Non-pigmented ciliary epithelial cell (primary cell): Measurements from ENCODE around the gene SF3A1.

Experiments
- DNase-seq: peaks from one replicate; pipeline ENCODE4 v3.0.0-alpha.2; 2010; ENCODE audit warnings: low read depth

Gene SF3A1

GRCh38 chr22:30305519-30305905, 51.2 kb downstream of the SF3A1 start:
- DNase-seq = no peak

GRCh38 chr22:30304495-30305244, 52.0 kb downstream of the SF3A1 start:
- DNase-seq = no peak

GRCh38 chr22:30302810-30303138, 53.9 kb downstream of the SF3A1 start:
- no peak for DNase-seq

GRCh38 chr22:30301995-30302809, 54.5 kb downstream of the SF3A1 start:
- no peak for DNase-seq

GRCh38 chr22:30299322-30299721, 57.4 kb downstream of the SF3A1 start:
- DNase-seq = no peak

- no peak for DNase-seq
Observed at GRCh38 chr22:30297991-30298701, 58.5 kb downstream of the SF3A1 start.

GRCh38 chr22:30297276-30297990, 59.3 kb downstream of the SF3A1 start:
- no peak for DNase-seq

- no peak for DNase-seq
Observed at GRCh38 chr22:30296833-30297232, 59.9 kb downstream of the SF3A1 start.

GRCh38 chr22:30296324-30296723, 60.4 kb downstream of the SF3A1 start:
- no peak for DNase-seq

GRCh38 chr22:30295576-30295975, 61.1 kb downstream of the SF3A1 start:
- no peak for DNase-seq

- DNase-seq = no peak
Observed at GRCh38 chr22:30294830-30295229, 61.9 kb downstream of the SF3A1 start.

- DNase-seq = no peak
Observed at GRCh38 chr22:30294066-30294465, 62.6 kb downstream of the SF3A1 start.

GRCh38 chr22:30293026-30293425, 63.7 kb downstream of the SF3A1 start:
- DNase-seq = no peak

GRCh38 chr22:30292069-30292970, 64.4 kb downstream of the SF3A1 start:
- DNase-seq = no peak

- DNase-seq = no peak
Observed at GRCh38 chr22:30291058-30291892, 65.4 kb downstream of the SF3A1 start.

GRCh38 chr22:30290342-30291057, 66.2 kb downstream of the SF3A1 start:
- DNase-seq = no peak

GRCh38 chr22:30289980-30290313, 66.7 kb downstream of the SF3A1 start:
- DNase-seq = no peak

GRCh38 chr22:30289141-30289979, 67.3 kb downstream of the SF3A1 start, which contains the start of gene CASTOR1:
Gene CASTOR1, minus strand, starts transcription at chr22:30289505. Its CDS starts 8 bp downstream, at chr22:30289497.
- peak; percentile 92 for DNase-seq
